GM19193 (cell line): ENCODE data around the gene SH3RF3.

Source experiments
- POLR2A ChIP-seq: IDR thresholded peaks from 4 replicates; pipeline ENCODE4 v1.6.1; 2011; ENCODE audit not compliant: insufficient read depth, insufficient read length; ENCODE audit errors: extremely low read depth

SH3RF3 gene

GRCh38 chr2:109380502-109381326 is 251.7 kb downstream of the SH3RF3 start:
- TF ChIP-seq POLR2A: no peak

- no peak for TF ChIP-seq POLR2A
Measured at GRCh38 chr2:109381327-109381820, 252.4 kb downstream of the SH3RF3 start.

GRCh38 chr2:109382226-109382895 is 253.4 kb downstream of the SH3RF3 start:
- TF ChIP-seq POLR2A: no peak

GRCh38 chr2:109382951-109383350 is 253.9 kb downstream of the SH3RF3 start:
- no peak for TF ChIP-seq POLR2A

GRCh38 chr2:109383505-109384307 is 254.7 kb downstream of the SH3RF3 start:
- no peak for TF ChIP-seq POLR2A

- no peak for TF ChIP-seq POLR2A
Measured at GRCh38 chr2:109384308-109385271, 255.6 kb downstream of the SH3RF3 start.

- TF ChIP-seq POLR2A: no peak
Measured at GRCh38 chr2:109385506-109385905, 256.5 kb downstream of the SH3RF3 start.

- TF ChIP-seq POLR2A: no peak
Measured at GRCh38 chr2:109386004-109386695, 257.1 kb downstream of the SH3RF3 start.

GRCh38 chr2:109387221-109387735 is 258.3 kb downstream of the SH3RF3 start:
- no peak for TF ChIP-seq POLR2A

GRCh38 chr2:109387778-109388469 is 258.9 kb downstream of the SH3RF3 start:
- no peak for TF ChIP-seq POLR2A

- TF ChIP-seq POLR2A: no peak
Measured at GRCh38 chr2:109391243-109391642, 262.2 kb downstream of the SH3RF3 start.

GRCh38 chr2:109392140-109392539 is 263.1 kb downstream of the SH3RF3 start:
- no peak for TF ChIP-seq POLR2A

GRCh38 chr2:109392816-109393661 is 264.0 kb downstream of the SH3RF3 start:
- TF ChIP-seq POLR2A: no peak

GRCh38 chr2:109393662-109393972 is 264.6 kb downstream of the SH3RF3 start:
- no peak for TF ChIP-seq POLR2A
